K562 (cell line): ENCODE results near the gene SLC34A1. TPM values are rescaled to one million over a fixed set of nuclear protein-coding genes. Genes with fewer than 3 reads are reported as not detected.

Source experiments
- ARID1B ChIP-seq: fragments of 450-650 bp; IDR thresholded peaks from 2 replicates; pipeline ENCODE4 v1.6.1; 2016; ENCODE audit warnings: antibody characterized with exemption, mild to moderate bottlenecking, inconsistent platforms
- ARNT ChIP-seq, 2 experiments: fragments of 450-650 bp; IDR thresholded peaks; 2 replicates each; pipeline ENCODE4 v1.6.1; 2016; ENCODE audit warnings: mild to moderate bottlenecking in 1 of 2
- BACH1 ChIP-seq: fragments of 200-800 bp; sonication (Bioruptor generic); IDR thresholded peaks from 2 replicates; pipeline ENCODE4 v1.6.1; 2016; ENCODE audit warnings: missing genetic modification characterization, missing compliant biosample characterization
- BRD9 ChIP-seq: fragments of 450-650 bp; IDR thresholded peaks from 2 replicates; pipeline ENCODE4 v1.6.1; 2018; ENCODE audit warnings: low read depth; ENCODE audit not compliant: partially characterized antibody
- FOXA1 ChIP-seq: fragments of 450-650 bp; IDR thresholded peaks from 2 replicates; pipeline ENCODE4 v1.6.1; 2016; ENCODE audit warnings: mild to moderate bottlenecking, borderline replicate concordance
- MECOM ChIP-seq: fragments of 250-450 bp; sonication (Bioruptor Pico); IDR thresholded peaks from 2 replicates; pipeline ENCODE4 v1.8.0; 2022; ENCODE audit warnings: inconsistent platforms
- MYC ChIP-seq, 2 experiments: fragments of 250-450 bp in 1 of 2; sonication (Bioruptor Pico) in 1 of 2; IDR thresholded peaks; 2 replicates each; pipeline versions ENCODE4 v1.5.1 to v1.6.1; 2012 to 2021; ENCODE audit warnings: low read depth in 2 of 2, borderline replicate concordance in 1 of 2, improper control_type of control experiment in 1 of 2, low read length in 1 of 2, mild to moderate bottlenecking in 1 of 2, moderate library complexity in 1 of 2
- RAD51 ChIP-seq: fragments of 450-650 bp; IDR thresholded peaks from 2 replicates; pipeline ENCODE4 v1.7.1; 2016; ENCODE audit warnings: low read depth, mild to moderate bottlenecking, borderline replicate concordance
- SMARCE1 ChIP-seq: fragments of 450-650 bp; IDR thresholded peaks from 2 replicates; pipeline ENCODE4 v1.7.1; 2016; ENCODE audit warnings: mild to moderate bottlenecking
- SREBF1 ChIP-seq: fragments of 150-350 bp; IDR thresholded peaks from 2 replicates; pipeline ENCODE4 v1.6.1; 2014; ENCODE audit warnings: antibody characterized with exemption, low read depth, low read length, borderline replicate concordance
- TBL1XR1 ChIP-seq, 2 experiments: IDR thresholded peaks; 2 replicates each; pipeline ENCODE4 v1.6.1; 2012; ENCODE audit warnings: improper control_type of control experiment in 2 of 2, low read length in 2 of 2, mild to moderate bottlenecking in 1 of 2
- ZBED1 ChIP-seq: IDR thresholded peaks from 2 replicates; pipeline ENCODE4 v1.6.1; 2014
- ZBTB11 ChIP-seq, 3 experiments: fragments of 200-800 bp in 1 of 3; fragments of 250-450 bp in 1 of 3; fragments of 450-650 bp in 1 of 3; sonication (Bioruptor Pico) in 1 of 3; sonication (Bioruptor generic) in 1 of 3; formaldehyde crosslinking in 1 of 3; IDR thresholded peaks; 2 replicates each; pipeline versions ENCODE4 v1.6.1 to v1.8.0; 2016 to 2022; ENCODE audit warnings: mild to moderate bottlenecking in 2 of 3, missing genetic modification characterization in 2 of 3, missing compliant biosample characterization in 1 of 3, moderate library complexity in 1 of 3
- ZBTB49 ChIP-seq: sonication (generic); formaldehyde crosslinking; IDR thresholded peaks from 2 replicates; pipeline ENCODE4 v1.8.0; 2022; ENCODE audit warnings: missing genetic modification reagents, mild to moderate bottlenecking, borderline replicate concordance
- ZNF12 ChIP-seq: sonication (generic); formaldehyde crosslinking; IDR thresholded peaks from 2 replicates; pipeline ENCODE4 v1.4.0; 2020; ENCODE audit warnings: mild to moderate bottlenecking, missing genetic modification reagents
- ZNF695 ChIP-seq: fragments of 450-650 bp; formaldehyde crosslinking; IDR thresholded peaks from 2 replicates; pipeline ENCODE4 v1.4.0; 2020; ENCODE audit warnings: mild to moderate bottlenecking, moderate library complexity
- polyA plus RNA-seq, 8 experiments: library from polyadenylated mRNA; depleted of rRNA in 4 of 8; stranded (reverse) in 5 of 8; unstranded in 3 of 8; fragments of >200 nt; fragmentation: Nextera tagmentation in 2 of 8; fragmentation: Illumina TruSeq in 1 of 8; extraction: Ambion mirVana in 2 of 8; extraction: Trizol in 1 of 8; gene quantifications; 2 replicates each; pipeline versions ENCODE4 v1.2.1 to v1.2.3, GENCODE V29; 2011 to 2014; ENCODE audit warnings: inconsistent platforms in 1 of 8, missing spikeins in 1 of 8
- total RNA-seq, 7 experiments: library from RNA; depleted of rRNA in 6 of 7; stranded (reverse); fragments of >200 nt in 6 of 7; fragmentation: Illumina TruSeq in 2 of 7; extraction: Trizol in 2 of 7; gene quantifications; 2 replicates each; pipeline versions ENCODE4 v1.2.1 to v1.2.3, GENCODE V29; 2011 to 2021; ENCODE audit warnings: low replicate concordance in 1 of 7
- TF ChIP-seq, protein P1 (sequence below): sonication (generic); formaldehyde crosslinking; IDR thresholded peaks from 2 replicates; pipeline ENCODE4 v1.8.1; 2022; ENCODE audit warnings: missing genetic modification reagents
- TF ChIP-seq, protein P2 (sequence below): fragments of 450-650 bp; IDR thresholded peaks from 2 replicates; pipeline ENCODE4 v1.6.1; 2017; ENCODE audit warnings: antibody characterized with exemption

SLC34A1 gene
- total and polyA plus RNA-seq, 9 of the 15 experiments (the other 6 are each of a cell fraction or from before 2014, with no cell fraction given) = not detected

- TF ChIP-seq TBL1XR1 (IDR thresholded peaks at IDR 0.05; ENCODE audit: low read length in 2 of 2) (no peak), ARID1B (peak; percentile 60; the same call in 1 of the 2 replicates), BACH1 (tag) (0 out of 2 replicates have a peak, but pooled peaks have one; percentile 59), SMARCE1 (0 out of 2 replicates have a peak, but pooled peaks have one; percentile 61), ZBTB49 (CRISPR knock-in tag) (no peak), MYC (IDR thresholded peaks at IDR 0.05; ENCODE audit: low read depth, low read length) (no peak), MYC (CRISPR knock-in tag; IDR thresholded peaks at IDR 0.05; ENCODE audit: borderline replicate concordance, low read depth) (0 out of 2 replicates have a peak, but pooled peaks have one; percentile 12), ARNT (IDR thresholded peaks at IDR 0.05) (peak in 1 of 2 experiments; percentile 35; a peak in 1 of 4 replicates), SREBF1 (no peak), MECOM (no peak), ZBTB11 (CRISPR knock-in tag; IDR thresholded peaks at IDR 0.05) (0 out of 6 replicates have a peak, but pooled peaks of 1 of the 3 experiments have one; percentile 11), ZNF695 (CRISPR knock-in tag) (no peak), BRD9 (no peak), ZBED1 (no peak), ZNF12 (CRISPR knock-in tag) (no peak), FOXA1 (no peak), RAD51 (no peak)
- TF ChIP-seq, protein P1, sequence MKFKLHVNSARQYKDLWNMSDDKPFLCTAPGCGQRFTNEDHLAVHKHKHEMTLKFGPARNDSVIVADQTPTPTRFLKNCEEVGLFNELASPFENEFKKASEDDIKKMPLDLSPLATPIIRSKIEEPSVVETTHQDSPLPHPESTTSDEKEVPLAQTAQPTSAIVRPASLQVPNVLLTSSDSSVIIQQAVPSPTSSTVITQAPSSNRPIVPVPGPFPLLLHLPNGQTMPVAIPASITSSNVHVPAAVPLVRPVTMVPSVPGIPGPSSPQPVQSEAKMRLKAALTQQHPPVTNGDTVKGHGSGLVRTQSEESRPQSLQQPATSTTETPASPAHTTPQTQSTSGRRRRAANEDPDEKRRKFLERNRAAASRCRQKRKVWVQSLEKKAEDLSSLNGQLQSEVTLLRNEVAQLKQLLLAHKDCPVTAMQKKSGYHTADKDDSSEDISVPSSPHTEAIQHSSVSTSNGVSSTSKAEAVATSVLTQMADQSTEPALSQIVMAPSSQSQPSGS (CRISPR knock-in tag) = no peak
- TF ChIP-seq, protein P2, sequence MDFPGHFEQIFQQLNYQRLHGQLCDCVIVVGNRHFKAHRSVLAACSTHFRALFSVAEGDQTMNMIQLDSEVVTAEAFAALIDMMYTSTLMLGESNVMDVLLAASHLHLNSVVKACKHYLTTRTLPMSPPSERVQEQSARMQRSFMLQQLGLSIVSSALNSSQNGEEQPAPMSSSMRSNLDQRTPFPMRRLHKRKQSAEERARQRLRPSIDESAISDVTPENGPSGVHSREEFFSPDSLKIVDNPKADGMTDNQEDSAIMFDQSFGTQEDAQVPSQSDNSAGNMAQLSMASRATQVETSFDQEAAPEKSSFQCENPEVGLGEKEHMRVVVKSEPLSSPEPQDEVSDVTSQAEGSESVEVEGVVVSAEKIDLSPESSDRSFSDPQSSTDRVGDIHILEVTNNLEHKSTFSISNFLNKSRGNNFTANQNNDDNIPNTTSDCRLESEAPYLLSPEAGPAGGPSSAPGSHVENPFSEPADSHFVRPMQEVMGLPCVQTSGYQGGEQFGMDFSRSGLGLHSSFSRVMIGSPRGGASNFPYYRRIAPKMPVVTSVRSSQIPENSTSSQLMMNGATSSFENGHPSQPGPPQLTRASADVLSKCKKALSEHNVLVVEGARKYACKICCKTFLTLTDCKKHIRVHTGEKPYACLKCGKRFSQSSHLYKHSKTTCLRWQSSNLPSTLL = no peak
These were observed 41.1 kb downstream of the SLC34A1 start (continued) for GRCh38 chr5:177425196-177425800.
